Stomach (tissue), 9 donors: ENCODE measurements around the gene EHMT2. TPM values are rescaled to one million over a fixed set of nuclear protein-coding genes. Genes with fewer than 3 reads are reported as not detected.

ENCODE experiments used
- DNase-seq, 2 donors: peaks; one replicate each; pipeline versions ENCODE4 v3.0.0 to v3.0.0-alpha.2; 2013 to 2019
- H3K27ac ChIP-seq, 5 donors: fragments of 200-600 bp in 4 of 5; sonication (generic) in 4 of 5; one replicate each; pipeline ENCODE4 v1.5.1; 2013 to 2019; ENCODE audit warnings: mild to moderate bottlenecking in 1 of 5, moderate library complexity in 1 of 5
- H3K27me3 ChIP-seq, 3 donors: fragments of 200-600 bp; sonication (generic); one replicate each; pipeline ENCODE4 v1.5.1; 2017 to 2019; ENCODE audit warnings: mixed run types in 1 of 3
- H3K36me3 ChIP-seq, 4 donors: fragments of 200-600 bp; sonication (generic); 1 replicate in 3 of 4; 2 replicates in 1 of 4; pipeline ENCODE4 v1.5.1; 2016 to 2019
- H3K4me1 ChIP-seq, 4 donors: fragments of 200-600 bp; sonication (generic); one replicate each; pipeline ENCODE4 v1.5.1; 2016 to 2019
- H3K4me3 ChIP-seq, 4 donors: fragments of 200-600 bp; sonication (generic) in 3 of 4; one replicate each; pipeline ENCODE4 v1.5.1; 2016 to 2019; ENCODE audit warnings: mild to moderate bottlenecking in 1 of 4
- H3K9me3 ChIP-seq, 4 donors: fragments of 200-600 bp; sonication (generic); one replicate each; pipeline ENCODE4 v1.5.1; 2016 to 2019
- EP300 ChIP-seq: sonication (generic); formaldehyde crosslinking; IDR thresholded peaks from one replicate; pipeline ENCODE4 v1.6.1; 2017; ENCODE audit warnings: antibody characterized with exemption
- POLR2A ChIP-seq, 4 donors: fragments of 450-650 bp; IDR thresholded peaks; one replicate each; pipeline ENCODE4 v1.6.1; 2016; ENCODE audit warnings: antibody characterized with exemption in 4 of 4, control low read depth in 2 of 4, mild to moderate bottlenecking in 1 of 4, moderate library complexity in 1 of 4
- POLR2AphosphoS5 ChIP-seq, 3 donors: sonication (generic); formaldehyde crosslinking; IDR thresholded peaks; one replicate each; pipeline ENCODE4 v1.6.1; 2016; ENCODE audit warnings: antibody characterized with exemption in 3 of 3
- WGBS, 5 donors: extraction: QIAGEN DNeasy Blood & Tissue Kit in 3 of 5; methylation state at CpG; one replicate each; pipeline versions ENCODE4 v1.1.5 to v1.1.7; 2013 to 2018; 5-methylcytosine and 5-hydroxymethylcytosine counted together
- intact Hi-C: fragments of 100-400 bp; cut with DNase I; formaldehyde crosslinking; loops from one replicate; pipeline ENCODE4 v1.15.1; 2023; ENCODE audit warnings: low total_unique reads
- polyA plus RNA-seq, 3 donors: library from polyadenylated mRNA; stranded (reverse); fragments of 200-250 nt; gene quantifications; one replicate each; pipeline ENCODE4 v1.2.3, GENCODE V29; 2013
- total RNA-seq, 5 donors: library from RNA; depleted of rRNA; stranded (reverse); fragments of >200 nt; gene quantifications; one replicate each; pipeline versions ENCODE4 v1.1.0 to v1.2.3, GENCODE V29; 2014 to 2016
- TF ChIP-seq, protein P1 (sequence below), 7 experiments: fragments of 450-650 bp in 4 of 7; fragments of 200-600 bp in 3 of 7; sonication (generic) in 3 of 7; IDR thresholded peaks; one replicate each; pipeline ENCODE4 v1.5.1; 2016 to 2019; ENCODE audit warnings: antibody characterized with exemption in 7 of 7, control low read depth in 2 of 7, mild to moderate bottlenecking in 1 of 7
- donor health status: healthy with polysubstance abuse.
- donor health status: Bipolar disorder and iron deficiency.
- donor health status: healthy.

The EHMT2 gene
- total and polyA plus RNA-seq, 8 donors: 12.1 to 58.0 (median 33.5) TPM

DNA sequence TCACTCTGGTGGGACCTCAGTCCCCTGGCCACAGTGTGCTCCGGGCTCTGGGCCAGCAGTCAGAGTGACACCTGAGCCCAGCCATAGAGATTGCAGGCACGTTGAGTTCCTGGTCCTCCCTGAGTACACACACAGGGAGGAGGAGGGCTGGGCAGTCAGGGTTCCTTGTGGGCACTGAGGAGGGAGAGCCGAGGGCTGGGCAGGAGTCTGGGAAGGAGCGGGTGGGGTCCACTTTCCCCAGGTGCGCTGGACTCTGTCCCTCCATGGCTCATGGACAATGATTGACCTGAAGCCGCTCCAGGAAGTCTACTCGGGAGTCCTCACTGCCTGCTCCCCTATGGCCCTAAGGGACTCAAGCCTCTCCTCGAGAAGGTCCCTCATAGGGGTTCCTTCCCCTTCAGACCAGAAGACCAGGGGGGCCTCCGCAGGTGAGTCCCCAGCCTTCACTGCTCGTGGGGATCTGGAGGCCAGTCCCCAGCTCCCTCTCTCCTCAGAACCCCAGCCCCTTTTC is 19.8 kb downstream of the EHMT2 start:
- Histone ChIP-seq H3K27me3 (no peaks in the 10 kb centered on the region), H3K27ac (peak overlapping the region; percentile 85 to 95 (median 92)), H3K4me1 (peaks cover 17 to 44% (median 28%) of the 10 kb centered on the region in 4 donors), H3K4me3 (peak overlapping the region; percentile 36 to 59 (median 47)), H3K9me3 (no peaks in the 10 kb centered on the region), H3K36me3 (peaks cover 31 to 61% (median 38%) of the 10 kb centered on the region in 4 donors)
- intact Hi-C loops: no loop called here
- 28 to 48% (median 31%) methylated on average over 6 to 10 of the region's 10 CpGs for WGBS, 5 donors
- TF ChIP-seq, protein P1, sequence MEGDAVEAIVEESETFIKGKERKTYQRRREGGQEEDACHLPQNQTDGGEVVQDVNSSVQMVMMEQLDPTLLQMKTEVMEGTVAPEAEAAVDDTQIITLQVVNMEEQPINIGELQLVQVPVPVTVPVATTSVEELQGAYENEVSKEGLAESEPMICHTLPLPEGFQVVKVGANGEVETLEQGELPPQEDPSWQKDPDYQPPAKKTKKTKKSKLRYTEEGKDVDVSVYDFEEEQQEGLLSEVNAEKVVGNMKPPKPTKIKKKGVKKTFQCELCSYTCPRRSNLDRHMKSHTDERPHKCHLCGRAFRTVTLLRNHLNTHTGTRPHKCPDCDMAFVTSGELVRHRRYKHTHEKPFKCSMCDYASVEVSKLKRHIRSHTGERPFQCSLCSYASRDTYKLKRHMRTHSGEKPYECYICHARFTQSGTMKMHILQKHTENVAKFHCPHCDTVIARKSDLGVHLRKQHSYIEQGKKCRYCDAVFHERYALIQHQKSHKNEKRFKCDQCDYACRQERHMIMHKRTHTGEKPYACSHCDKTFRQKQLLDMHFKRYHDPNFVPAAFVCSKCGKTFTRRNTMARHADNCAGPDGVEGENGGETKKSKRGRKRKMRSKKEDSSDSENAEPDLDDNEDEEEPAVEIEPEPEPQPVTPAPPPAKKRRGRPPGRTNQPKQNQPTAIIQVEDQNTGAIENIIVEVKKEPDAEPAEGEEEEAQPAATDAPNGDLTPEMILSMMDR (IDR thresholded peaks at IDR 0.05): no peak
- TF ChIP-seq POLR2A (IDR thresholded peaks at IDR 0.05) (peak in 2 of 4 donors; percentile 28 to 84), POLR2AphosphoS5 (IDR thresholded peaks at IDR 0.05) (peak; percentile 32 to 96 (median 94)), EP300 (no peak)
- peak; percentile 93 to 95 for DNase-seq

DNA sequence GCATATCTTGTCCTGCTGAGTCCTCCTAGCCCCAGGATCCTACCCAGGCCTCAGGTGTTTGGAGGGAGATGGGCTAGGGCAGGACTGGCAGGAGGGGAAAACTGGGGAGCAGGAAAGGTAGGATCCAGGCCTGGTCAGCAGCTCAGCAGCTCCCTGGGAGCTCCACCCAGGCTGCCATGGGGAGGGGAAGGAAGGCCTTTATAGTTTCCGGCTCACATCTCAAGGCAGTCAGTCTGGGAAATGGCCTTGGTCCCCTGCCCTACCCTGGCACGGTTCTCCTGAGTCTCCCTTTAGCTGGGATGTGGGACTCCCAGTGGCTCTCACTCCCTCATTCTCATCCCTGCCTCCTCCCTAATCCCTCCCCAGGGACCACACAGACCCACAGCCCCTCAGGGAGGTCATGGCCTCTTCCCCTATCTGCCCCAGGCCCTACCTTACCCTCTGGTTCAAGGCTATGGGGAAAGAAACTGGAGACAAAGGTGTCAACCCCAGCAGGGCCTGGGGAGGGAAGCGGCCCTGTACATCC is 20.3 kb downstream of the EHMT2 start:
- Histone ChIP-seq H3K27ac (peak overlapping the region; percentile 85 to 95 (median 92)), H3K9me3 (no peaks in the 10 kb centered on the region), H3K27me3 (no peaks in the 10 kb centered on the region), H3K4me3 (peak overlapping the region in 3 of 4 donors; percentile 36 to 59 (median 53)), H3K4me1 (peaks cover 17 to 44% (median 28%) of the 10 kb centered on the region in 4 donors), H3K36me3 (peaks cover 26 to 60% (median 36%) of the 10 kb centered on the region in 4 donors)
- intact Hi-C loops: no loop called here
- TF ChIP-seq, protein P1 (IDR thresholded peaks at IDR 0.05): no peak
- TF ChIP-seq POLR2AphosphoS5 (IDR thresholded peaks at IDR 0.05) (no peak), EP300 (no peak), POLR2A (IDR thresholded peaks at IDR 0.05) (no peak)
- DNase-seq: peak; percentile 64 to 74
- WGBS, 5 donors: 36 to 62% (median 46%) methylated on average over 3 of the region's 3 CpGs

DNA sequence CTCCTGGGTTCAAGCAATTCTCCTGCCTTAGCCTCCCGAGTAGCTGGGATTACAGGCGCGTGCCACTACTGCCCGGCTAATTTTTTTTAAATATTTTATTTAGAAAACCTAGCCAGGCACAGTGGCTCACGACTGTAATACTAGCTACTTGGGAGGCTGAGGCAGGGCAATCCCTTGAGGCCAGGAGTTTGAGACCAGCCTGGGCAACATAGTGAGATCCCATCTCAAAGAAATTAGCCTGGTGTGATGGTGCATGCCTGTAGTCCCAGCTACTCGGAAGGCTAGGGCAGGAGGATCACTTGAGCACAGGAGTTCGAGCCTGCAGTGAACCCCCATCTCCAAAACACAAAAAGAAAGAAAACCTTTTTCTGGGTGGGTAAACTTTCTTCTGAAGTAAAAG is 21.1 kb downstream of the EHMT2 start:
- no peak for DNase-seq
- TF ChIP-seq EP300 (no peak), POLR2A (IDR thresholded peaks at IDR 0.05) (no peak), POLR2AphosphoS5 (IDR thresholded peaks at IDR 0.05) (no peak)
- TF ChIP-seq, protein P1 (IDR thresholded peaks at IDR 0.05): no peak
- intact Hi-C loops: no loop called here
- Histone ChIP-seq H3K4me3 (peak overlapping the region in 3 of 4 donors; percentile 36 to 59 (median 53)), H3K36me3 (peaks cover 21 to 60% (median 34%) of the 10 kb centered on the region in 4 donors), H3K4me1 (peaks cover 17 to 44% (median 28%) of the 10 kb centered on the region in 4 donors), H3K9me3 (no peaks in the 10 kb centered on the region), H3K27ac (peak overlapping the region in 4 of 5 donors; percentile 87 to 95 (median 93)), H3K27me3 (no peaks in the 10 kb centered on the region)
- 78 to 92% (median 86%) methylated on average over 7 of the region's 7 CpGs for WGBS, 5 donors

DNA sequence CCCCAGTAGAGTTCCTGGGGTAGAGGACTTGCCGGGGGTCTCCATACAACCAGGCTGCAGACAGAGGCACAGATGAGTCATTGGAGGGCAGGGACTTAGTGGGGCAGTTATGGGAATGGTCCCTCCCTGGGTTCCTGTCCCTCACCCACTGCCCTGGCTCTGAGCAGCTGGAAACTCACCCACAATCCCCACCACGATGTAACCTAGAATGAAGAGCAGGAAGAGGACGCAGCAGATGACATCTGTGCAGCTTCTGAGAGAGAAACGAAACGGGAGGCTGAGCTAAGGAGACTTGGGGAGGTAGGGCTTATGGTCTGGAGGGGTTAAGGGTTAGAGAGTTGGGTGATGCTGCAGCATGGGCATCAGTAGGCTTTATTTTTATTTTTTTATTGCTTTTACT is 21.6 kb downstream of the EHMT2 start:
- H3K4me1 ChIP-seq: peaks cover 17 to 44% (median 28%) of the 10 kb centered on the region in 4 donors
- peak overlapping the region; percentile 7 to 94 (median 87) for H3K27ac ChIP-seq
- WGBS, 5 donors: 58 to 70% (median 61%) methylated on average over 5 of the region's 5 CpGs
- peaks cover 21 to 60% (median 33%) of the 10 kb centered on the region in 4 donors for H3K36me3 ChIP-seq
- intact Hi-C loops: no loop called here
- no peak for TF ChIP-seq EP300
- no peak for TF ChIP-seq POLR2AphosphoS5 (IDR thresholded peaks at IDR 0.05)
- TF ChIP-seq, protein P1 (IDR thresholded peaks at IDR 0.05): no peak
- TF ChIP-seq POLR2A (IDR thresholded peaks at IDR 0.05): no peak
- no peaks in the 10 kb centered on the region for H3K9me3 ChIP-seq
- no peaks in the 10 kb centered on the region for H3K27me3 ChIP-seq
- peak overlapping the region in 2 of 4 donors; percentile 36 to 59 for H3K4me3 ChIP-seq
- no peak for DNase-seq
